H7 (cell line): ENCODE measurements around the gene ZZZ3. TPM values are rescaled to one million over a fixed set of nuclear protein-coding genes. Genes with fewer than 3 reads are reported as not detected.
A peak's percentile ranks its signal among the peaks of the same experiment; 100 is the strongest.
"Not testable (repeated sequence)": the region's sequence is repeated elsewhere in the genome, so short reads cannot be mapped to it uniquely, and the experiment has no call there.

Experiments
- DNase-seq: peaks from one replicate; pipeline ENCODE4 v3.0.0; 2012
- H3K27me3 ChIP-seq: 2 replicates; pipeline ENCODE4 v1.6.0; 2011; ENCODE audit warnings: mild to moderate bottlenecking, low read length; ENCODE audit not compliant: control insufficient read depth, insufficient read depth
- H3K36me3 ChIP-seq: replicated peaks from 2 replicates; pipeline ENCODE4 v1.5.1; 2011; ENCODE audit warnings: low read length; ENCODE audit not compliant: control insufficient read depth, insufficient read depth
- H3K4me3 ChIP-seq: 2 replicates; pipeline ENCODE4 v1.5.1; 2011; ENCODE audit warnings: low read depth, mild to moderate bottlenecking, control low read depth, low read length, moderate library complexity; ENCODE audit not compliant: insufficient read depth
- total RNA-seq: library from RNA; depleted of rRNA; stranded (reverse); fragments of >200 nt; shearing (Covaris generic); gene quantifications from 2 replicates; pipeline ENCODE4 v1.2.3, GENCODE V29; 2014; rRNA removed

The ZZZ3 gene
- 55.1 and 82.3 TPM in 2 replicates for total RNA-seq

DNA sequence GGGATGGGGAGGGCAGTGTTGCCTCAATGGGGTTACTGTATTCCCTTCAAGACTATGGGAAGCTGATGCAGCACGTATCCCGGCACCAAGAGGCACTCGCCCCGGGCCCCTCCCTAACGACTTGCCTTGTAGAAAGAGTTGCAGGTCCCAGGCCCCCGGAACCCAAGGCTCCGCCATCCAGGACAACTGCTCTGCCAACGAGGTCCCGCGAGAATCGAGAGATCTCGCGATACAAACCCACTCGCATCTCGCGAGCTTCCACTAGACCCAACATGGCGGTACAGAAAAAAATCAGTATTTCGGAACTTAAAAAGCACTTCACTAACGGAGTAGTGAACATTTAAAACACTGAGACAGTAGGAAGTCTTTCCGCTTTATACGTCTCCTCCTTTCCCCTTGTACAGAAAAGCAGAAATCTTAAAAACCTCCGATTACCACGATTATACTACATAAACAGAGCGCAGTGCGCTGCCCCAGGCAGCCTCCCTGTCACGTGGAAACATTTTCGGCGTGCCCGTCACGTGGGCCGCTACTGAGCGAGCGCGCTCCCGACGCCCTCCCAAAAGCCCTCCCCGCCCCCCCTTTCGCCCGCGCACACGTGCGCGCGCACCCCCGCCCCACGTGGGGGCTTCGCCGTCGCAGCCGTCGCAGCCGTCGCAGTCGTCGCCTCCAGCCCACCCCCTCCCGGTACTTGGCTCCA is at the start of gene ZZZ3:
TSS of gene ZZZ3 (minus strand) at position 199 of the 700 bp plus-strand sequence. CDS start 49,304 bp downstream, outside the sequence.
- Histone ChIP-seq H3K36me3 (no peaks in the 10 kb centered on the region), H3K4me3 (peak within 1 kb of the TSS; percentile 94), H3K27me3 (no peaks in the 10 kb centered on the region)
- peak; percentile 96 for DNase-seq

DNA sequence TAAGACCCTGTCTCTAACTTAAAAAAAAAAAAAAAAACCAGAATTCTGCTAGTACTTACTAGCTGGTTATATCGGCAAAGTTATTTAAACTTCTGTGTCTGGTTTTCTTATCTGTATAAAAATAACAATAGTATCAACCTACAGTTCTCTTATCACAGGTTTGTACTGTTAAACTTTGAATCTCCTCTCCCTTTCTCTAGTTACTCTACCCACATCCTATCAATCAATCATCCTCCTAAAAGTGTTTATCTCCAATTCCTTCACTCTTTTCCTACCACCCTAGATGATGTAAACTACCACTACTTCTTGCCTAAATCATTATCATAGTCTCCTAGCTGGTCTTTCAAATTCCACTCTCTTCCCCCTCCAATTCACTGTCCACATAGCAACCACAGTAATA is 49.6 kb upstream of the ZZZ3 start:
- no peak overlapping the region for H3K4me3 ChIP-seq
- no peaks in the 10 kb centered on the region for H3K27me3 ChIP-seq
- H3K36me3 ChIP-seq, result peaks cover 3% of the 10 kb centered on the region
- DNase-seq, result no peak

DNA sequence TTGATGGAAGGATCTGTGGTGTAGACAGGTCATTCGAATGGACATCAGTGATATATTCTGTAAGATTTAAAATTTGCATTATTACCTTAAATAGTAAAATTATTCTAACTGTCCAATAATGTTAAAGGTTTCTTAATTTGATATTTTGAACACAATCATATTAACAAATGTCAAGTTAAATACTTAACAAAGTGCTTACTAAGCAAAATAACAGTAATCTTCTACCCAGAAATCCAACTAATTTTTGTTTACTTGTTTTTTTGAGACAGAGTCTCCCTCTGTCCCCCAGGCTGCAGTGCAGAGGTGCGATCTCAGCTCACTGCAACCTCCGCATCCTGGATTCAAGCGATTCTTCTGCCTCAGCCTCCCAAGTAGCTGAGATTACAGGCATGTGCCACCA is 43.2 kb upstream of the ZZZ3 start:
- H3K4me3 ChIP-seq, result no peak overlapping the region
- DNase-seq, result no peak
- H3K36me3 ChIP-seq, result peaks cover 7% of the 10 kb centered on the region
- no peaks in the 10 kb centered on the region for H3K27me3 ChIP-seq

DNA sequence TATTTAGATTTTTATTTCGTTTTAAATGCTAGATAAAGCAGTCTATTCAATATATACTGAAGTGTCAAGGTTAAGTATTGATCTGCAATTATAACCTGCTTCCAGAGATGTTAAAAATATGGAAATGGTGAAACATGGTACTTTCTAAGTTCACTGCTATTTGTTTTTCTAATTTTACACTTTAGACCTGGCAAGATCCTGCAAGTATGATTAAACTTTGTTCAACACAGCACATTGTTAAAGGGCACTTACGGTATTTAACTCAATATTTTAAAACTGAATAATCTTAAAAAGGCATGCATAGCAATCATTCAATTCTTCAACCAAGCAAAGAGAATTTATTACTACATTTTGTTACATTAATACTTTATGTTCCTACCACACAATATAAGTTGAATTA is 35.7 kb upstream of the ZZZ3 start:
- Histone ChIP-seq H3K4me3 (no peak overlapping the region), H3K27me3 (no peaks in the 10 kb centered on the region), H3K36me3 (peaks cover 6% of the 10 kb centered on the region)
- no peak for DNase-seq

DNA sequence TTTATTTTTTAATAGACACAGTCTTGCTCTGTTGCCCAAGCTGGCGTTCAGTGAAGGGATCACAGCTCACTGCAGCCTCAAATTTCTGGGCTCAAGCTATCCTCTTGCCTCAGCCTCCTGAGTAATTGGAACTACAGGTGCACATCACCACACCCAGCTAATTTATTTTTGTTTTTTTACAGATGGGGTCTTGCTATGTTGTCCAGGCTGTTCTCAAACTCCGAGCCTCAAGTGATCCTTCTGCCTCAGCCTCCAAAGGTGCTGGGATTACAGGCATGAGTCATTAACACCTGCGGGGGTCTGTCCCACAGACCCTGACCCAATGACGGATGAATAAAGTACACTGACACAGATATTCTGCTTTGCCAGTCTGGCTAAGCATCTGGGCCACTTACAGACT is 33.6 kb upstream of the ZZZ3 start:
- DNase-seq, result no peak
- Histone ChIP-seq H3K36me3 (peaks cover 2% of the 10 kb centered on the region), H3K4me3 (no peak overlapping the region), H3K27me3 (no peaks in the 10 kb centered on the region)

DNA sequence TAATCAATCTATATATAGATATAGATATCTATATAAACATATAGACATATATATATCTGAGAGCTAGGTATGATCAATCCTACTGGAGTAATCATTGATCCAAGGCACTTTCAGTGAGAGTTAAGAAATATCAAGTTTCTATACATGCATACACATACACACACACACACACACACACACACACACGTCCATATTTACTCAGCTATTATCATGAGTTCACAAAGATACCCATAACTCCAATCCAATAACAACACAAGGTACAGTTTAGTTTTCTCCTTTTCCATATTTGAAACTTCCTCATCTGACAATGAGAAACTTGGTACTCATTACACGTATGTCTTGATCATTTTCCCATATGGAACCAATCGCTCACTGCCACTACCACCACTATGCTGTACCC is 27.3 kb upstream of the ZZZ3 start:
- H3K27me3 ChIP-seq, result no peaks in the 10 kb centered on the region
- no peak for DNase-seq
- no peak overlapping the region for H3K4me3 ChIP-seq
- peaks cover 3% of the 10 kb centered on the region for H3K36me3 ChIP-seq

DNA sequence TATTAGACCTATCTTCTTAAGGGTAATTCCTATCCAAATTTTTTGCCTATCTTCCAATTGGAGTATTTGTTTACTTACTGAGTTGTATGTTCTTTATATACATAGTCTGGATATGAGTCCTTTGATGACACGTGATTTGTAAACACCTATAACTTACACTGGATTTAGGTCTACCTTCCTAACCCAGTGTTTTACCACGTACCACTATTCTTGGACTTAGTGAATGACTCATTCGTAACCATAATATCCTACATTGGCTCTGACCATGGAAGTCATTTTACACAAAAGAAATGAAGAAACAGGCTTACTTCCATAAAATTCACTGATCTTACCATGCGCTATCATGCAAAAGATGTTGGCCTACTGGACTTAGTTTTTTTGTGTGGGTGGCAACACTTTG is 23.9 kb upstream of the ZZZ3 start:
- DNase-seq, result no peak
- no peaks in the 10 kb centered on the region for H3K27me3 ChIP-seq
- no peak overlapping the region for H3K4me3 ChIP-seq
- H3K36me3 ChIP-seq, result peaks cover 3% of the 10 kb centered on the region

DNA sequence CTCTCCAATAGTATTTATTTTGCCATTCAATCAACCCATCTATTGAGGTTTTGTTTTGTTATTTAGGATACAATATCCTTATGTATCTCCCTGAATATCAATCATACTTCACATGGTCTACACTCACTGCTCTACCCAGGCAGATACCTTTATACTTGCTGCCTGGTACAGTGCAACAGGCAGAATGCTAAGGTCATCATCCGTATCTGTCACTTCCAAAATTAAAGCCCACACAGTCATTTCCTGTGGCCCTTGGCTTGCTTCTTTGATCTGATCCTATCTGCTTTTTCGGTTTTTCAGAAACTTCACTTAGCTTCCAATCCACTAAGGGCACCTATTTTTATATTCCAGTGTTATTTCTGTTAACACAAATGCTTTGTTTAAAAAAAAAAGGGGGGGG is 22.3 kb upstream of the ZZZ3 start:
- H3K36me3 ChIP-seq, result peaks cover 2% of the 10 kb centered on the region
- no peak overlapping the region for H3K4me3 ChIP-seq
- no peaks in the 10 kb centered on the region for H3K27me3 ChIP-seq
- DNase-seq, result no peak

DNA sequence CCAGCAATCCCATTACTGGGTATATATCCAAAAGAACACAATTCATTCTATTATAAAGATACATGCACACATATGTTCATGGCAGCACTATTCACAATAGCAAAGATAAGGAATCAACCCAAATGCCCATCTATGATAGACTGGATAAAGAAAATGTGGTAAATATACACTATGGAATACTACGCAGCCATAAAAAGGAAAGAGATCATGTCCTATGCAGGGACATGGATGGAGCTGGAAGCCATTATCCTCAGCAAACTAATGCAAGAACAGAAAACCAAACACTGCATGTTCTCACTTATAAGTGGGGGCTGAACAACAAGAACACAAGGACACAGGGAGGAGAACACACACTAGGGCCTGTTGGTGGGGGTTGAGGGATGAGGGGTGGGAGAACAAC is 17.2 kb upstream of the ZZZ3 start:
- not testable (repeated sequence) for H3K27me3 ChIP-seq, H3K36me3 ChIP-seq, H3K4me3 ChIP-seq, DNase-seq

DNA sequence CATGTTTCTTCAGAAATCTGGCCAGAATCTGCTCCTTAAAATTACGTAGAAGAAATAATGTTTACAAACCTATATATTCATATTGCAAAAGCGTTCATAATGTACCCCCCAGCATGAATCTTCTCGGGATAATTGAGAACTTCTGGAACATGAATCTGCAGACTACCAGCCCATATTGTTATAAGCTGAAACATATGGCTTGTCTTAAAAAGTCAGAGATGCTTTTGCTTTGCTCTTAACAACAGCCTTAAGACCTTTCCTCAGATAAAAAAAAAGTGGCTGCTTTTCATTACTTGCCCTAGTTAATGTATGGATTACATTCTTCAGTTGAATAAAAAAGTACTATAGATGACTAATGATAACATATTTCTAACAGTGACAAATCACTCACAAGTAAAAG is 15.0 kb upstream of the ZZZ3 start:
- no peak overlapping the region for H3K4me3 ChIP-seq
- no peaks in the 10 kb centered on the region for H3K27me3 ChIP-seq
- no peaks in the 10 kb centered on the region for H3K36me3 ChIP-seq
- no peak for DNase-seq

DNA sequence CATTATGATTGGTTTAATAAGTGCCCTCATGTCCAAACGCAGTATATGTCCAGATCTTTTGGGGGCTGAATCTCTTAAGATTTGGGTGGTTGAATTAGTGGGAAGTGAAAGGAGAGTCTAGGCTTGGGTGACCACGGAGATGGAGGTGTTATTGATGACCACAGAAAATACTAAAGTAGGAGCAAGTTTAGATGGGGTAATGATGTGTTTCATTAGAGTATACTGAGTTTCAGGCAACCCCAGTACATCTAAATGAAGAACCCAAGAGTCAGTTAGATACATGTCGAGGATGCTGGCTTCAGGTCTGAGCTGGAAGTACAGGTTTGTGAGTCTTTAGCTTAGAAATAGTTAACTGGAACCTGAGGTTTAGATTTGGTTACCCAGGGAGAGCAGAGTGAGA is 6.5 kb upstream of the ZZZ3 start:
- H3K27me3 ChIP-seq, result no peaks in the 10 kb centered on the region

DNA sequence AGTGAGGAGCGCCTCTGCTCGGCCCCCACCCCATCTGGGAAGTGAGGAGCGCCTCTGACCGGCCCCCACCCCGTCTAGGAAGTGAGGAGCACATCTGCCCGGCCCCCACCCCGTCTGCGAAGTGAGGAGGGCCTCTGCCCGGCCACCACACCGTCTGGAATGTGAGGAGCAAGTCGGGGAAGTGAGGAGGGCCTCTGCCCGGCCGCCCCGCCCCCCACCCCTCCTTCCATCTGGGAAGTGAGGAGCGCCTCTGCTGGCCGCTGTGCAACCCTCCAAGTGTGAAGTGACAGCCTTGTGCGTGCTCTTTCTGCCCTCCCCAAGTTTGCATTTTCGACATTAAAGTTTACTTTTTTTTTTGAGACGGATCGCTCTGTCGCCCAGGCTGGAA is 5.1 kb upstream of the ZZZ3 start:
- peak; percentile 84 for DNase-seq
- H3K27me3 ChIP-seq, result no peaks in the 10 kb centered on the region
- peak overlapping the region; percentile 38 for H3K4me3 ChIP-seq
- H3K36me3 ChIP-seq, result no peaks in the 10 kb centered on the region

More for the DNA sequence above, 6.5 kb upstream of the ZZZ3 start:
- DNase-seq, result no peak
- H3K36me3 ChIP-seq, result no peaks in the 10 kb centered on the region
- H3K4me3 ChIP-seq, result no peak overlapping the region

DNA sequence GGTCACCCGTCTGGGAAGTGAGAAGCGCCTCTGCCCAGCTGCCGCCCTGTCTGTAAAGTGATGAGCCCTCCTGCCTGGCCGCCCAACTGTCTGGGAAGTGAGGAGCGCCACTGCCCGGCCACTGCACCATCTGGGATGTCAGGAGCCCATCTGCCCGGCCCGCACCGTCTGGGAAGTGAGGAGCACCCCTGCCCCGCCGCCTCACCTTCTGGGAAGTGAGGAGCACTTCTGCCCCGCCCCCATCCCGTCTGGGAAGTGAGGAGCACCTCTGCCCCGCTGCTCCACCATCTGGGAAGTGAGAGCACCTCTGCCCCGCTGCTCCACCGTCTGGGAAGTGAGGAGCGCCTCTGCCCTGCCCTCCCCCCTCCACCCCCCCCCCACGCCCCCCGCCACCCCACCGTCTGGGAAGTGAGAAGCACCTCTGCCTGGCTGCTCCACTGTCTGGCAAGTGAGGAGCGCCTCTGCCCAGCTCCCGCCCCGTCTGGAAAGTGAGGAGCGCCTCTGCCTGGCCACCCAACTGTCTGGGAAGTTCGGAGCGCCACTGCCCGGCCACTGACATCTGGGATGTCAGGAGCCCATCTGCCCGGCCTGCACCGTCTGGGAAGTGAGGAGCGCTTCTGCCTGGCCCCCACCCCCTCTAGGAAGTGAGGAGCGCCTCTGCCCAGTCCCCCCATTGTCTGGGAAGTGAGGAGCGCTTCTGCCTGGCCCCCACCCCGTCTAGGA is 4.5 kb upstream of the ZZZ3 start:
- peak; percentile 59 for DNase-seq
- Histone ChIP-seq H3K27me3 (no peaks in the 10 kb centered on the region), H3K4me3 (peak overlapping the region; percentile 38), H3K36me3 (no peaks in the 10 kb centered on the region)

DNA sequence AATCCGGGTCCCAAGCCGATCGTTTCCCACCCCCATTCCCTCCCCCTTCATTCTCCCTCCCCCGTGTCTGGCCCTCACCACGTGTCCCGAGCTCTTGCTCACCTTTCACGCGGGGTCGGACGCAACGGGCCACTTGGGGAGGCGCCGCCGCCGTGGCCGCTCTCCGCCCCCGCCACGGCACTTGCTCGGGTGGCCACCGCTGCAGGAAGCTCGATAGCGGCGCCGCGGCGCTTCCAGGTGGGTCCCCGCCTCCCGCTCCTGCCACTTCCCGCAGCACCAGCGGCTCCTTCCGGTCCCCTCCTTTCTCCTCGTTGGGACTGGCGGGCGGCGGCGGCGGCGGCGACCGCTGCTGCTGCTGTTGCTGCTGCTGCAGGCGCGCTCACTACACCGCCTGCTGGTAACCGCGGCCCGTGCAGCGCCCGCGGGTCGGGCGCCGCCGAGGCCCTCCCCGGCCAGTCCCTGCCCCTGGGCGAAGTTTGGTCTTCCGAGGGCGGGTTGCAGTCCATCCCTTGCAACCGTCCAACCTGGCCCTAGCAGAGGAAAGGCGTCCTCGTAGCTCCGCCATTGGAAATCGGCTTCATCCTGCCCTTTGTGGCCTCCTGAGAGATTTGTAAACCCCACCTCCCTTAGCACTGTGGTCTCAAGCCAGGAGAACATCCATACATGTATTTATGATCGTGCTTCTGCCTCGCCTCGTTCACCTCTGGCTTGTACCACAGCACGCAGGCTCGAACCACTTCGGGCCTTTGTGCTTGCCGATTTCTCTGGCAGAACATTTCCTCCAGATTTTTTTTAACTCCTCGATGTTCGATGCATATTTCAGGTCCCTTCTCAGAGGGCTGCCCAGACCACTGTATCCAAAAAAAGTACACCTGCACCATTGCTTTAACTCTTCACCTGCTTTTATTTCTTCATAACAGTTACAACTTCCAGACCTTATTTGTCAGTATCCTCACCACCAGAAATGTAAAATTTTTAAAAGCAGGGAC is 996 bp upstream of the ZZZ3 start:
- Histone ChIP-seq H3K36me3 (no peaks in the 10 kb centered on the region), H3K27me3 (no peaks in the 10 kb centered on the region), H3K4me3 (peak overlapping the region; percentile 94)
- peak; percentile 92 for DNase-seq
